Left ventricle myocardium superior (tissue), 1 donor: ENCODE measurements around the gene MIPOL1. TPM values are rescaled to one million over a fixed set of nuclear protein-coding genes. Genes with fewer than 3 reads are reported as not detected.
"Not testable (repeated sequence)": the region's sequence is repeated elsewhere in the genome, so short reads cannot be mapped to it uniquely, and the experiment has no call there.

Source experiments
- ATAC-seq: fragments of 200-7000 bp; cut with Tn5 transposase; one replicate; pipeline ENCODE4 v1.9.1; 2020; ENCODE audit warnings: mild to moderate bottlenecking, moderate library complexity
- DNase-seq: peaks from one replicate; pipeline ENCODE4 v3.0.0-alpha.2; 2020
- intact Hi-C: fragments of 100-400 bp; cut with micrococcal nuclease; formaldehyde crosslinking; loops from one replicate; pipeline ENCODE4 v1.11.0; 2022
- total RNA-seq: library from RNA; stranded (reverse); fragmentation: NEBNext Ultra II Directional; extraction: Animal tissue kit (Norgen Biotek cat#: 25700); gene quantifications from one replicate; pipeline ENCODE4 v1.2.1, GENCODE V29; 2021
- donor health status: DM: no; HTN: yes; CAD: no; lungs with severe emphysema.

The MIPOL1 gene
- total RNA-seq, 1 donor from 2014 or later = 6.5 TPM

GRCh38 chr14:37221073-37221472 lies 23.3 kb downstream of the MIPOL1 start:
- ATAC-seq (no peak), DNase-seq (no peak)
- intact Hi-C loops = no loop called here

- DNase-seq (no peak), ATAC-seq (no peak)
- intact Hi-C loops = no loop called here
Measured at GRCh38 chr14:37223947-37224474, 26.3 kb downstream of the MIPOL1 start.

- DNase-seq, ATAC-seq, intact Hi-C loops: not testable (repeated sequence)
Measured at GRCh38 chr14:37225668-37226067, 27.9 kb downstream of the MIPOL1 start.

GRCh38 chr14:37230551-37231194 lies 32.9 kb downstream of the MIPOL1 start:
- ATAC-seq = peak; percentile 42
- no peak for DNase-seq
- intact Hi-C loops = no loop called here

- intact Hi-C loops = no loop called here
- DNase-seq = no peak
- no peak for ATAC-seq
Measured at GRCh38 chr14:37232907-37233481, 35.3 kb downstream of the MIPOL1 start.

GRCh38 chr14:37234222-37234621 lies 36.5 kb downstream of the MIPOL1 start:
- ATAC-seq = no peak
- no peak for DNase-seq
- intact Hi-C loops = no loop called here

- ATAC-seq, DNase-seq, intact Hi-C loops: not testable (repeated sequence)
Measured at GRCh38 chr14:37236044-37236443, 38.3 kb downstream of the MIPOL1 start.

GRCh38 chr14:37237094-37237493 lies 39.4 kb downstream of the MIPOL1 start:
- DNase-seq = no peak
- intact Hi-C loops = no loop called here
- no peak for ATAC-seq

GRCh38 chr14:37237735-37238200 lies 40.0 kb downstream of the MIPOL1 start:
- ATAC-seq (no peak), DNase-seq (no peak)
- intact Hi-C loops = no loop called here

- intact Hi-C loops = no loop called here
- ATAC-seq (no peak), DNase-seq (no peak)
Measured at GRCh38 chr14:37241198-37241597, 43.5 kb downstream of the MIPOL1 start.

- ATAC-seq = no peak
- DNase-seq = no peak
- intact Hi-C loops = no loop called here
Measured at GRCh38 chr14:37246427-37246829, 48.7 kb downstream of the MIPOL1 start.

GRCh38 chr14:37247791-37248461 lies 50.2 kb downstream of the MIPOL1 start:
- intact Hi-C loops = no loop called here
- ATAC-seq = no peak
- no peak for DNase-seq

- intact Hi-C loops = no loop called here
- ATAC-seq = no peak
- no peak for DNase-seq
Measured at GRCh38 chr14:37251775-37252174, 54.0 kb downstream of the MIPOL1 start.

GRCh38 chr14:37252434-37252833 lies 54.7 kb downstream of the MIPOL1 start:
- intact Hi-C loops = no loop called here
- ATAC-seq = no peak
- no peak for DNase-seq

- intact Hi-C loops = no loop called here
- ATAC-seq (no peak), DNase-seq (no peak)
Measured at GRCh38 chr14:37253905-37254304, 56.2 kb downstream of the MIPOL1 start.

GRCh38 chr14:37254411-37254947 lies 56.7 kb downstream of the MIPOL1 start:
- ATAC-seq (no peak), DNase-seq (no peak)
- intact Hi-C loops = no loop called here

GRCh38 chr14:37257501-37258070 lies 59.8 kb downstream of the MIPOL1 start:
- DNase-seq (no peak), ATAC-seq (no peak)
- intact Hi-C loops = no loop called here

GRCh38 chr14:37262649-37263048 lies 64.9 kb downstream of the MIPOL1 start:
- ATAC-seq (no peak), DNase-seq (no peak)
- intact Hi-C loops = no loop called here

GRCh38 chr14:37263656-37264236 lies 66.0 kb downstream of the MIPOL1 start:
- intact Hi-C loops = no loop called here
- ATAC-seq = no peak
- no peak for DNase-seq
